H7 (cell line): ENCODE data around the gene MSLN. TPM values are rescaled to one million over a fixed set of nuclear protein-coding genes. Genes with fewer than 3 reads are reported as not detected.
"Not testable (repeated sequence)": the region's sequence is repeated elsewhere in the genome, so short reads cannot be mapped to it uniquely, and the experiment has no call there.

Experiments used
- DNase-seq: peaks from one replicate; pipeline ENCODE4 v3.0.0; 2012
- H3K27me3 ChIP-seq: 2 replicates; pipeline ENCODE4 v1.6.0; 2011; ENCODE audit warnings: mild to moderate bottlenecking, low read length; ENCODE audit not compliant: control insufficient read depth, insufficient read depth
- H3K36me3 ChIP-seq: replicated peaks from 2 replicates; pipeline ENCODE4 v1.5.1; 2011; ENCODE audit warnings: low read length; ENCODE audit not compliant: control insufficient read depth, insufficient read depth
- H3K4me3 ChIP-seq: 2 replicates; pipeline ENCODE4 v1.5.1; 2011; ENCODE audit warnings: low read depth, mild to moderate bottlenecking, control low read depth, low read length, moderate library complexity; ENCODE audit not compliant: insufficient read depth
- total RNA-seq: library from RNA; depleted of rRNA; stranded (reverse); fragments of >200 nt; shearing (Covaris generic); gene quantifications from 2 replicates; pipeline ENCODE4 v1.2.3, GENCODE V29; 2014

The MSLN gene
- total RNA-seq, 1 experiment from 2014 or later, result not detected

DNA sequence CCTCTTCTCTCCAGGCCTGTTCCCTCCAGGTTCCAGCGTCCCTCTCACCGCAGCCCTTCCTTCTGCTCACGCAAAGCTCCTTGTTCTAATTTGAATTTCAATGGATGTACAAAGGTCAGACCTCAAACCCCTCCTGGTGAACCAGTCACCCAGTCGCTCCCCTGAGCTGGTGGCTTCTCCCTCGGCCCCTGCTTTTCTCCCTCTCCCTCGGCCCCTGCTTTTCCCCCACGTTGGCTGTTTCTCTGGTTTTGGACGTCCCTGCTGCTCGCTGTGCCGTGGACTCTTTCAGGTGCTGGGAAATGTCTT is 8.6 kb upstream of the MSLN start:
- H3K36me3 ChIP-seq, result no peaks in the 10 kb centered on the region
- no peaks in the 10 kb centered on the region for H3K27me3 ChIP-seq
- H3K4me3 ChIP-seq, result no peak overlapping the region
- DNase-seq, result no peak

DNA sequence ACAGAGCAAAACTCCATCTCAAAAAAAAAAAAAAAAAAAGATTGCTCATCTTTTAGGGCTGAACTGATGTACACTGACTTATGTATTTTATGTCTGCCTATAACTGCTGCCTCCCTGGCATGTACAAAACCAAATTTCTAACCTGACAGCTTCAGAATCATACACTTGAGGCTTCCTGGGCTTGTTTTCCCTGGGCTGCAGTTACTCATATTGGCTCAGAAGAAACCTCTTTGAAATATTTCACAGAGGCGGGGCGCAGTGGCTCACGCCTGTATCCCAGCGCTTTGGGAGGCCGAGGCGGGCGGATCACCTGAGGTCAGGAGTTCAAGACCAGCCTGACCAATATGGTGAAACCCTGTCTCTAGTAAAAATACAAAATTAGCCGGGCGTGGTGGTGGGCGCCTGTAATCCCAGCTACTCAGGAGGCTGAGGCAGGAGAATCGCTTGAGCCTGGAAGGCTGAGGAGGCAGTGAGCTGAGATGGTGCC is 6.4 kb upstream of the MSLN start:
- not testable (repeated sequence) for H3K36me3 ChIP-seq, H3K4me3 ChIP-seq, DNase-seq, H3K27me3 ChIP-seq

DNA sequence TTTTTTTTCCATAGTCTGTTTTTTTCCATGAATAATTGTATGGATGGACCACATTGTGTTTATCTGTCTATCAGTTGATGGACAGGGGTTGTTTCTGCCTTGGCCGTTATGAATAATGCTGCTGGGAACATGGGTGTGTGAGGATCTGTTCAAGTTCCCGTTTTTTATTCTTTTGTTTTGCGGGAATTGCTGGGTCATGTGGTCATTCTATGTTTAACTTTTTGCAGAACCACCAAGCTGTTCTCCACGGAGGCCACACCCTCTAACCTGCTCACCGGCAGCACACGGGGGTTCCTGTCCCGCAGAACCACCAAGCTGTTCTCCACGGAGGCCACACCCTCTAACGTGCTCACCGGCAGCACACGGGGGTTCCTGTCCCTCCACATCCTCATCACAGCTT is 5.9 kb upstream of the MSLN start:
- DNase-seq, result no peak
- Histone ChIP-seq H3K27me3 (no peaks in the 10 kb centered on the region), H3K4me3 (no peak overlapping the region), H3K36me3 (no peaks in the 10 kb centered on the region)

DNA sequence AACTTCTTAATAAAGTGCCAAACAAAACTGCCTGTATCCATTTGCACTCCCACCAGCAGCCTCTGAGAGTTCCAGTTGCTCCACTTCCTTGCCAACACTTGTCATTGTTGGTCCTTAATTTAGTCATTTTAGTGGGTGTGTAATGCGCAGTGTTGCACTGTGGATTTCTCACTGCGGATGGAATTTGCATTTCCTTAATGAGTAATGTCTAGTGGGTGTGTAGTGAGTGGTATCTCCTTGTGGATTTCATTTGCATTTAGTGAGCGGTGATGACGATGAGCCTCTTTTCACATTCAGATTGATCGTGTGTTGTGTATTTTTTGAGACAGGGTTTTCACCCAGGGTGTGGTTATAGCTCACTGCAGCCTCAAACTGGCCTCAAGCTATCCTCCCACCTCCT is 4.1 kb upstream of the MSLN start:
- Histone ChIP-seq H3K4me3 (no peak overlapping the region), H3K27me3 (no peaks in the 10 kb centered on the region), H3K36me3 (no peaks in the 10 kb centered on the region)
- DNase-seq, result no peak

DNA sequence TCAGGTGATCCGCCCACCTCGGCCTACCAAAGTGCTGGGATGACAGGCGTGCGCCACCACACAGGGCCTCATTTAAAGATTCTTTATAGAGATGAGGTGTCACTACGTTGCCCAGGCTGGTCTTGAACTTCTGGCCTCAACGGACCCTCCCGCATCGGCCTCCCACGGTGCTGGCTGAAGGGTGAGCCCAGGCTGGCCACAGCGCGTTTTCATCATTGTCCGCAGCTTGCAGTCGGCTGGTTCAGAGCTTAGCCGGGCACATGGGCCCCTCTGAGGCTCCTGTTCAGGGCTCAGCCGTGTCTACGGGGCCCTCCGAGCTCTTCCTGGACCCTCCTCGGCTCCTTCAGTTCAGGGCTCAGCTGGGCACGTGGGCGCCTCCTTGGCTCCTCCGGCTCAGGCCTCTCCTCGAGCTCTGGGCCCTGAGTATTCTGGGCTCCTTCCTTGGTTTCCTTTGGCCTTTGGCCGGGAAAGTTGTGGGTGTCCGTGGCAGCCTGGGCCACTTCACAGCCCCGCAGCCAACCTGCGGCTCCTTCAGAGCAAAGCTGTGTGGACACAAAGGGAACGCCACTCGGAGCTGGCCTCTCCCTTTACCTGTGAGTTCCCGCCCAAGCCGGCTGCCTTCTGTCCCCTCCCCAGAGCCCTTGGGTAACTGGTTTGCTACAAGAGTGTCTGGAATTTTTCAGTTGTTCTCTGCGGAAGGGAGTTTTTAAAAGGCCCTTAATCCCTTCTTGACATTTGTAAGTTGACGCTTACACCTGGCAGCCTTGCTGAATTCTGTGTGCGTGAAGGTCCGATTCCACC is 1.2 kb upstream of the MSLN start:
- H3K4me3 ChIP-seq, result no peak overlapping the region
- H3K27me3 ChIP-seq, result no peaks in the 10 kb centered on the region
- no peaks in the 10 kb centered on the region for H3K36me3 ChIP-seq
- DNase-seq, result no peak

DNA sequence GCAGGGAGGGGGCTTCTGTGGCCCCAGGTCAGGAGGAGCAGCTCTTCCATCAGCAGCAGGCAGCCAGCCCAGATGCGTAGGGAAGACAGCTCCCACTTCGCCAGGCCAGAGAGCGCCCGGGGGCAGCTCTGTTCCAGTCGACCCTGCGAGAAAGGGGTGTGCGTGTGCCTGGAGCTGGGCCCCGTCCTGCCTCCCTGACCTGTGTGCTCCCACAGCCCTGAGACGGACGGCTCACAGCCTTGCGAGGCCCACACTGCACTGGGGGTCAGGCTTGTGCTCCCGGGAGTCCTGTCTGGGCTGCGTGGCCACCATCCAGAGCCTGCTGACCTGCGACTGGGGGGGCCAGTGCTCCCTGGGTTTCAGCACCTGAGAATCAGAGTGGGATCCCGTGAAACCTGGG is 469 bp upstream of the MSLN start:
- Histone ChIP-seq H3K36me3 (no peaks in the 10 kb centered on the region), H3K27me3 (no peaks in the 10 kb centered on the region), H3K4me3 (no peak overlapping the region)
- DNase-seq, result no peak

DNA sequence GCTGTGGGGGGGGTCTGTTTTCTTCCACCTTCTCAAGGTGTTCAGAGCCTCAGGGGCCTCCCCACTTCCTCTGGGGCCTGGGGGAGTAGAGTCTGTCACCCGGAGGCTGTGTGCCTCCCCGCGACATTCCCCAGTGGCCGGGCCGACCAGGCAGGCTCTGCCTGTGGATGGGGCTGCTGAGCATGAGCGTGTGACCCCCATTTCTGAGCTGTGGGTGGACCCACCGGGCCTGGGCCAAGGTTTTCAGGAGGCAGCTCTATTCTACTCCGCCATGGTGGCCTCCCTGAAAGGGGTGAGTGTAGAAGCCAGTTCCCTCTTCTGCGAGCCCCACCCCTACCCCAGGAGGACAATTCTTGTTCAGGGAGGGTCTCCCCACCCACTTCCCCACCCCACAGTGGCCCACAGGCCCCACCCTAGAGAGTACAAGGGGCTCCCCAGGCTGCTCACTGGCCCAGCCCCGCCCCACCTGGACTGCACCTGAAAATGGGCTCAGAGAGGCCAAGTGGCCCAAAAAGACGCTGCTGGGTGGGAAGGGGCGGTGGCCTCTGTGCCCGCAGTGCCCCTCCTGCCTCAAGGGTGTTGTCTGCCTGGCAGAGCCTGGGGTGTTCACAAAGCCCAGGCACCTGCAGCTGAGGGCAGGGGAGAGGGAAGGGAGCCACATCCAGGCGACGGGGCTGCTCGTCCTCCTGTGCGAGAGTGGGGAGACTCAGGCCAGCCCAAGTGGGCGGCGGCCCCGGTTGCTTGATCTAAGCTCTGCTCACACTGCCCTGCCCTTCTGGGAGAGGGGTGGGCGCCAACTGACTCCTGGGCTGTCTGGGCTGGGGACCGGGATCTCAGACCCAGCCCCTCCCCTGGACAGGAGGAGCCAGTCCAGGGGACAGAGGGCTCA is 1.3 kb downstream of the MSLN start:
- DNase-seq, result no peak
- H3K27me3 ChIP-seq, result no peaks in the 10 kb centered on the region
- H3K36me3 ChIP-seq, result no peaks in the 10 kb centered on the region
- H3K4me3 ChIP-seq, result no peak overlapping the region

DNA sequence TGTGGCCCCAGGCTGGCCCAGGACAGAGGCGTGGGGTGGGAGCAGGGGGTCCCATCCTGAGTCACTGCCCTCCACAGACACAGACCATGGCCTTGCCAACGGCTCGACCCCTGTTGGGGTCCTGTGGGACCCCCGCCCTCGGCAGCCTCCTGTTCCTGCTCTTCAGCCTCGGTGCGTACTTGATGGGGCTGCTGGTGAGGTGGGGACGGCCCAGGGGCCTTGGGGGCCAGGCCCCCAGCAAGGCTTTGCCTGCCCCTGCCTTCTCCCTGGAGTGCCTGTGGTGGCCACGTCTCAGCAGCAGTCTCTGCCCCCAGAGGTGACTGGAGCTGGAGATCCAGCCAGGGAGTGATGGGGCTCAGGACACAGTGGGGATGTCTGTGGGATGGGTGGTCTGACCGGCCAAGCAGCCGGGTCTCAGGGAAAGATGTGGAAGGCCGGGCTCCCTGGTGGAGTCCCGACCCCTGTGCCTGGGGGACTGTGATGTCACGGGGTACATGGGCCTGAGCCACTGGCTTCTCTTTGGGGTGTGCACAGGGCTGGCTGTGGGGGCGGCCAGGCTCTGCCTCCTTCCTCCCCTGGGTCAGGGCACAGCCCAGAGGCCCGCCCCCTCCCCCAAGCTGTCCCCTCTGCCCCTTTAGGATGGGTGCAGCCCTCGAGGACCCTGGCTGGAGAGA is 2.2 kb downstream of the MSLN start:
- H3K27me3 ChIP-seq, result no peaks in the 10 kb centered on the region
- no peak overlapping the region for H3K4me3 ChIP-seq

DNA sequence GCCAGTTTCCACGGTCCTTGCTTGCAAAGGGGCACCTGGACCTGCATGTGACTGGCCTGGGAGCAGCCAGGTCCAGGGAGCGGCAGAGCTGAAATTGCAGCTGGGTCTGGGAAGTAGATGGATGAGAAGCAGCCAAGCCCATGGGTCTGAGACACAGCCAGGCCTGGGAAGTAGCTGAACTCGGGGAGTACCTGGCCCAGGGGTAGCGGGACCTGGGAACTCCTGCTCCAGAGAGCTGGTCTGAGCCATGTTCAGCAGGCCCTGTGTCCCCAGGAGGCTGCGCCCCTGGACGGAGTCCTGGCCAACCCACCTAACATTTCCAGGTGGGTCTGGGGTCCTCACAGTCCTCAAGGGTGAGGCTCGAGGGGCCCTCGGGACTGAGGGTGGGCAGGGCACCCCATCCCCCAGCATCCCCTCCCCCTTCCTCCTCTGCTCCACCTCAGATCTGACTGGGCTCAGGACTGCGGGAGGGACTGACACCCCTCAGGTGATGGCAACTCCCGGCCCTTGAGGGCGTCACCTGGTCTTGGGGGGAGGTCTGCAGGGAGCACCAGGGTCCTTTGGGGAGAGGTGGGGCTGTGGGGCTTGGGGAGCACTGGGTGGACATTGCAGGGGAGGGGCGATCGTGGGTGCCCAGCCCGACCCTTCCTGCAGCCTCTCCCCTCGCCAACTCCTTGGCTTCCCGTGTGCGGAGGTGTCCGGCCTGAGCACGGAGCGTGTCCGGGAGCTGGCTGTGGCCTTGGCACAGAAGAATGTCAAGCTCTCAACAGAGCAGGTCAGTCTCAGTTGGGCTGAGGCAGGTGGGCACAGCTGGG is 3.0 kb downstream of the MSLN start:
- DNase-seq, result no peak
- Histone ChIP-seq H3K27me3 (no peaks in the 10 kb centered on the region), H3K36me3 (no peaks in the 10 kb centered on the region), H3K4me3 (no peak overlapping the region)

More for the DNA sequence above, 2.2 kb downstream of the MSLN start:
- no peaks in the 10 kb centered on the region for H3K36me3 ChIP-seq
- no peak for DNase-seq

DNA sequence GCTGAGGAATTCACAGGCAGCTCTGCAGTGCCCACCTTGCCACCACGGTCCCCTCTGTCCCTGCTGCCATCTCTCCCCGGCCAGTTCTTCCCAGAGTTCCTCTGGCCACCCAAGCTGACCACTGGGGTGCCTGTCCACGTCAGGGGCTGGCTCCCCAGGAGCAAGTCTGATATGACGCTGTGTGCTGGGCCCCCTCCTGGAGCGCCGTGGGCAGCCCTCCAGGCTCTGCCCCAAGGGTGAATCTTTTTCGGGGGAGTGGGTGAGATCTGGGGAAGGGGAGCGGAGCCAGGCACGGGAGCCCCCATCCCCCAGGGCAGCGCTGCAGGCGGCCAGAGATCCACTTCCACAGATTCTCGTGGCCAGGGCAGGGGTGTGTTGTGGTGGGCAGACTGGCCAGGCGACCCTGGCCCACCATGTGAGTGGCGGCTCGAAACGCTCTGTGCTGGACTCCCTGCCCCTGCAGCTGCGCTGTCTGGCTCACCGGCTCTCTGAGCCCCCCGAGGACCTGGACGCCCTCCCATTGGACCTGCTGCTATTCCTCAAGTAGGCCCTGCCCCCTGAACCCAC is 3.7 kb downstream of the MSLN start:
- DNase-seq, result no peak
- Histone ChIP-seq H3K4me3 (no peak overlapping the region), H3K27me3 (no peaks in the 10 kb centered on the region), H3K36me3 (no peaks in the 10 kb centered on the region)

DNA sequence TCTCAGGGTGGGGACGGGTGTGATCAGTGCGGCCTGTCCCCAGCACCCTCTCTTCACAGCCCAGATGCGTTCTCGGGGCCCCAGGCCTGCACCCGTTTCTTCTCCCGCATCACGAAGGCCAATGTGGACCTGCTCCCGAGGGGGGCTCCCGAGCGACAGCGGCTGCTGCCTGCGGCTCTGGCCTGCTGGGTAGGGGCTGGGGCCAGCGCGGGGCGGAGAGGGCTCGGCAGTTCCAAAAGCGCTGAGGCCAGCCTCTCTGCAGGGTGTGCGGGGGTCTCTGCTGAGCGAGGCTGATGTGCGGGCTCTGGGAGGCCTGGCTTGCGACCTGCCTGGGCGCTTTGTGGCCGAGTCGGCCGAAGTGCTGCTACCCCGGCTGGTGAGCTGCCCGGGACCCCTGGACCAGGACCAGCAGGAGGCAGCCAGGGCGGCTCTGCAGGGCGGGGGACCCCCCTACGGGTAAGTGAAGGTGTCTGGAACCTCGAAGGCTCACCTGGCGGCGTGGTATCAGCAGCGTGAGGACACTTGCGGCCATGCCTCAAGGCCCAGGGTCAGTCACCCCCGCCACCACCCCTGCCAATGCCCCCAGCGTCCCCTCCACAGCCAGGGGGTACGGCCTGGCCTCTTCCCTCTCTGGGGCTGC is 4.4 kb downstream of the MSLN start:
- no peaks in the 10 kb centered on the region for H3K27me3 ChIP-seq

DNA sequence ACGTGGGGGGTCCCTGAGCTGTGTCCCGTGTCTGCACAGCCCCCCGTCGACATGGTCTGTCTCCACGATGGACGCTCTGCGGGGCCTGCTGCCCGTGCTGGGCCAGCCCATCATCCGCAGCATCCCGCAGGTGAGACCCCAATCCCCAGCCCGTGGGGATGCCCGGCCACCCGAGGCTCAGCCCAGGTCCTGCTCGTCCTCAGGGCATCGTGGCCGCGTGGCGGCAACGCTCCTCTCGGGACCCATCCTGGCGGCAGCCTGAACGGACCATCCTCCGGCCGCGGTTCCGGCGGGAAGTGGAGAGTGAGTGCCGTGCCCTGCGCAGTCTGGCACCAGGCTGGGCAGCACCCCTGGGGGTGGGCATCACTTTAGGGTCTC is 4.9 kb downstream of the MSLN start:
- Histone ChIP-seq H3K36me3 (no peaks in the 10 kb centered on the region), H3K4me3 (no peak overlapping the region), H3K27me3 (no peaks in the 10 kb centered on the region)
- DNase-seq, result no peak

More for the DNA sequence above, 4.4 kb downstream of the MSLN start:
- DNase-seq, result no peak
- Histone ChIP-seq H3K4me3 (no peak overlapping the region), H3K36me3 (no peaks in the 10 kb centered on the region)

DNA sequence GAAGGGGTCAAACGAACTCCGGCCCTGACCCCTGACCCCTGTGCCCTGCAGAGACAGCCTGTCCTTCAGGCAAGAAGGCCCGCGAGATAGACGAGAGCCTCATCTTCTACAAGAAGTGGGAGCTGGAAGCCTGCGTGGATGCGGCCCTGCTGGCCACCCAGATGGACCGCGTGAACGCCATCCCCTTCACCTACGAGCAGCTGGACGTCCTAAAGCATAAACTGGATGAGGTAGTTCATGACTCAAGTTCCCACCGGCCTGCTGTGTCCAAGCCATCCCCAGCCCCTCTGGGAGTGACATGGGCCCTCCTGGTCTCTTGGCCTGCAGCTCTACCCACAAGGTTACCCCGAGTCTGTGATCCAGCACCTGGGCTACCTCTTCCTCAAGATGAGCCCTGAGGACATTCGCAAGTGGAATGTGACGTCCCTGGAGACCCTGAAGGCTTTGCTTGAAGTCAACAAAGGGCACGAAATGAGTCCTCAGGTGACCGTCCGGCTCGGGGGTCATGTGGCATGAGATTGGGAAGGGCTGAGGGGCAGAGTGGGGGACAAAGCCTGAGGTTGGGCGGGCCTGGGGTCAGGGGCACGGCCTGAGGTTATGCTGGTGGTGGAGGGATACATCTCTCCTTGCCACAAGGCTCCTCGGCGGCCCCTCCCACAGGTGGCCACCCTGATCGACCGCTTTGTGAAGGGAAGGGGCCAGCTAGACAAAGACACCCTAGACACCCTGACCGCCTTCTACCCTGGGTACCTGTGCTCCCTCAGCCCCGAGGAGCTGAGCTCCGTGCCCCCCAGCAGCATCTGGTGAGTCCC is 5.7 kb downstream of the MSLN start:
- H3K27me3 ChIP-seq, result no peaks in the 10 kb centered on the region
- no peaks in the 10 kb centered on the region for H3K36me3 ChIP-seq
- H3K4me3 ChIP-seq, result no peak overlapping the region
- no peak for DNase-seq
